ENCODE data around the gene GPR132.
"Not testable (repeated sequence)": the region's sequence is repeated elsewhere in the genome, so short reads cannot be mapped to it uniquely, and the experiment has no call there.

GPR132 gene

GRCh38 chr14:105065280-105066228, at the start of gene GPR132:
GPR132 (minus strand) TSS chr14:105065430; CDS start chr14:105055420, 10,010 bp downstream.
- no peak for DNase-seq (ENCODE audit: low read depth)

GRCh38 chr14:105109243-105109642, 44.0 kb upstream of the GPR132 start:
- not testable (repeated sequence) for DNase-seq (ENCODE audit: low read depth)

GRCh38 chr14:105108516-105108864, 43.3 kb upstream of the GPR132 start:
- DNase-seq (ENCODE audit: low read depth), result no peak

- DNase-seq (ENCODE audit: low read depth), result no peak
Observed at GRCh38 chr14:105107781-105108515, 42.7 kb upstream of the GPR132 start.

- DNase-seq (ENCODE audit: low read depth), result no peak
Observed at GRCh38 chr14:105107351-105107750, 42.1 kb upstream of the GPR132 start.

GRCh38 chr14:105105158-105105557, 39.9 kb upstream of the GPR132 start:
- no peak for DNase-seq (ENCODE audit: low read depth)

- DNase-seq (ENCODE audit: low read depth), result no peak
Observed at GRCh38 chr14:105102893-105103292, 37.7 kb upstream of the GPR132 start.

- no peak for DNase-seq (ENCODE audit: low read depth)
Observed at GRCh38 chr14:105102361-105102870, 37.2 kb upstream of the GPR132 start.

- no peak for DNase-seq (ENCODE audit: low read depth)
Observed at GRCh38 chr14:105100910-105101309, 35.7 kb upstream of the GPR132 start.

- DNase-seq (ENCODE audit: low read depth), result no peak
Observed at GRCh38 chr14:105099778-105100177, 34.5 kb upstream of the GPR132 start.

- no peak for DNase-seq (ENCODE audit: low read depth)
Observed at GRCh38 chr14:105098316-105098715, 33.1 kb upstream of the GPR132 start.

- no peak for DNase-seq (ENCODE audit: low read depth)
Observed at GRCh38 chr14:105097794-105098127, 32.5 kb upstream of the GPR132 start.

GRCh38 chr14:105096206-105096875, 31.1 kb upstream of the GPR132 start:
- no peak for DNase-seq (ENCODE audit: low read depth)

GRCh38 chr14:105095236-105095805, 30.1 kb upstream of the GPR132 start:
- no peak for DNase-seq (ENCODE audit: low read depth)

GRCh38 chr14:105094193-105094907, 29.1 kb upstream of the GPR132 start:
- DNase-seq (ENCODE audit: low read depth), result no peak

GRCh38 chr14:105093431-105094192, 28.4 kb upstream of the GPR132 start:
- peak; percentile 80 for DNase-seq (ENCODE audit: low read depth)

GRCh38 chr14:105093038-105093430, 27.8 kb upstream of the GPR132 start:
- peak; percentile 65 for DNase-seq (ENCODE audit: low read depth)

- DNase-seq (ENCODE audit: low read depth), result no peak
Observed at GRCh38 chr14:105092171-105093037, 27.2 kb upstream of the GPR132 start.

GRCh38 chr14:105091517-105092170, 26.4 kb upstream of the GPR132 start:
- no peak for DNase-seq (ENCODE audit: low read depth)
